PC-9 (cell line): Measurements from ENCODE around the gene KCNQ1OT1. TPM values are rescaled to one million over a fixed set of nuclear protein-coding genes. Genes with fewer than 3 reads are reported as not detected.

Source experiments
- BruUV-seq: library from RNA; stranded (reverse); fragments of 400-500 nt; replicated peaks from 2 replicates; lab custom pipeline; 2021; lab: Mats Ljungman, UMichigan
- CTCF ChIA-PET: fragments of 300-600 bp; sonication (Branson Sonifier 250); formaldehyde crosslinking; loops from one replicate; lab custom pipeline; 2022; ENCODE audit warnings: antibody characterized with exemption; lab: Charles Lee
- POLR2A ChIA-PET: fragments of 300-600 bp; sonication (Branson Sonifier 250); formaldehyde crosslinking; loops from one replicate; lab custom pipeline; 2022; ENCODE audit warnings: antibody characterized with exemption; ENCODE audit not compliant: unreplicated experiment; lab: Charles Lee
- DNase-seq, 2 experiments: peaks; one replicate each; pipeline versions ENCODE4 v3.0.0 to v3.0.0-alpha.2; 2015 to 2022; ENCODE audit warnings: mixed read lengths in 1 of 2
- H2AFZ ChIP-seq: fragments of 200-600 bp; sonication (generic); 2 replicates; pipeline ENCODE4 v1.8.1; 2017; ENCODE audit warnings: antibody characterized with exemption
- H3F3A ChIP-seq: fragments of 200-600 bp; sonication (generic); 2 replicates; pipeline ENCODE4 v1.8.1; 2017; ENCODE audit warnings: antibody characterized with exemption, mild to moderate bottlenecking, low read depth; ENCODE audit not compliant: insufficient read depth
- H3K27ac ChIP-seq: fragments of 200-600 bp; sonication (generic); 2 replicates; pipeline ENCODE4 v1.6.1; 2016; ENCODE audit warnings: mixed run types
- H3K27me3 ChIP-seq: fragments of 200-600 bp; sonication (generic); 2 replicates; pipeline ENCODE4 v1.6.1; 2016; ENCODE audit warnings: low read depth, mixed run types; ENCODE audit not compliant: insufficient read depth
- H3K36me3 ChIP-seq: fragments of 200-600 bp; sonication (generic); 2 replicates; pipeline ENCODE4 v1.6.1; 2016; ENCODE audit warnings: low read depth, mixed run types
- H3K4me1 ChIP-seq: fragments of 200-600 bp; sonication (generic); replicated peaks from 2 replicates; pipeline ENCODE4 v1.6.1; 2016; ENCODE audit warnings: mixed run types; ENCODE audit not compliant: insufficient read depth
- H3K4me2 ChIP-seq: fragments of 200-600 bp; sonication (generic); 2 replicates; pipeline ENCODE4 v1.6.1; 2017; ENCODE audit warnings: mixed run types
- H3K4me3 ChIP-seq: fragments of 200-600 bp; sonication (generic); 2 replicates; pipeline ENCODE4 v1.6.1; 2016; ENCODE audit warnings: mixed run types
- H3K79me2 ChIP-seq: fragments of 200-600 bp; sonication (generic); 2 replicates; pipeline ENCODE4 v1.6.1; 2017; ENCODE audit warnings: low read depth, mixed run types
- H3K9me2 ChIP-seq: fragments of 200-600 bp; sonication (generic); 2 replicates; pipeline ENCODE4 v1.8.1; 2017; ENCODE audit warnings: mild to moderate bottlenecking; ENCODE audit not compliant: insufficient read depth
- H3K9me3 ChIP-seq: fragments of 200-600 bp; sonication (generic); 2 replicates; pipeline ENCODE4 v1.8.1; 2016; ENCODE audit warnings: low read depth; ENCODE audit not compliant: insufficient read depth
- H4K20me1 ChIP-seq: fragments of 200-600 bp; sonication (generic); 2 replicates; pipeline ENCODE4 v1.8.1; 2017; ENCODE audit not compliant: insufficient read depth
- EZH2 ChIP-seq: fragments of 200-600 bp; sonication (generic); IDR thresholded peaks from 2 replicates; pipeline ENCODE4 v1.8.0; 2017; ENCODE audit warnings: antibody characterized with exemption, low read depth
- intact Hi-C: fragments of 100-400 bp; cut with micrococcal nuclease; formaldehyde crosslinking; loops from one replicate; pipeline ENCODE4 v1.10.0; 2022; ENCODE audit not compliant: unreplicated experiment
- total RNA-seq: library from RNA; stranded (reverse); gene quantifications from 2 replicates; pipeline ENCODE4 v1.2.3, GENCODE V29; 2021
- TF ChIP-seq, protein P1 (sequence below): fragments of 200-600 bp; sonication (generic); conservative IDR thresholded peaks from 2 replicates; pipeline ENCODE4 v1.6.1; 2017; ENCODE audit warnings: mixed run types, antibody characterized with exemption, mild to moderate bottlenecking, moderate library complexity

Gene KCNQ1OT1
- total RNA-seq, 1 experiment from 2014 or later, result 3.4 TPM

DNA sequence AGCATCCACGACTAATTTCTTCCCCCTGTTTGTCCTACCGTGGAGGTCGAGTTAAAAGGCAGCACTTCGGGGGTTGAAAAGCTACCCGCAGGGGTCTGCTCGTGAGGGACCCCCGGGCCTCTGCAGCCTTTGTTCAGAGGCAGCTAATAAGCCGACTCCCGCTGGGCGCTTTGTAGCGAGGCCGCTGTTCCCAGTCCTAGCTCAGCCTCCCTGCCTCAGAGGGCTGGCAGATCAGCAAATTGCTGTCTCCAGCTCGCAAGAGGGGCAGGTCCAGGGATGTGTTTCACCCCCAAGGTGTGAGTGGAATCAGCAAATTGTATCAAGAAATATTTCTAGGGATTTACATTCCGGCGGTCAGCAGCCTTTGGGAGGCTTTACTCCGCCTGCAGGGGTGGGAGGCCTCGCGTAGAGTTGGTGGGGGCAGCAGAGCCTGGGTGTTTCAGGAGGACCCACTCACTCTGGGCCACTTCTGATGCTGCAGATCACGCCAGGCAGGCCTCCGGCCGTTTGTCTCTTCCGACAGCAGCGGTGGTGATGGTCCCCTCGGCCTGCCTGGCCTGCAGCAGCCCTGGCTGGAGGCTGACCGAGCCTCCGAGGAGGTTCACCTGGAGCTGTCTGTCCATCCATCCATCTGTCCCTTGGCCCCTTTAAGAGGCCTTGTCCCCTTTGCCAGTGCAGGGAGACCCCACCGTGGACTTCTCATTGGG is 21.6 kb upstream of the KCNQ1OT1 start:
- H3K27ac ChIP-seq, result no peak overlapping the region
- DNase-seq, result no peak
- no peaks in the 10 kb centered on the region for H4K20me1 ChIP-seq
- CTCF ChIA-PET, result no interaction called here
- no peaks in the 10 kb centered on the region for H3K36me3 ChIP-seq
- no peak for TF ChIP-seq EZH2
- TF ChIP-seq, protein P1, sequence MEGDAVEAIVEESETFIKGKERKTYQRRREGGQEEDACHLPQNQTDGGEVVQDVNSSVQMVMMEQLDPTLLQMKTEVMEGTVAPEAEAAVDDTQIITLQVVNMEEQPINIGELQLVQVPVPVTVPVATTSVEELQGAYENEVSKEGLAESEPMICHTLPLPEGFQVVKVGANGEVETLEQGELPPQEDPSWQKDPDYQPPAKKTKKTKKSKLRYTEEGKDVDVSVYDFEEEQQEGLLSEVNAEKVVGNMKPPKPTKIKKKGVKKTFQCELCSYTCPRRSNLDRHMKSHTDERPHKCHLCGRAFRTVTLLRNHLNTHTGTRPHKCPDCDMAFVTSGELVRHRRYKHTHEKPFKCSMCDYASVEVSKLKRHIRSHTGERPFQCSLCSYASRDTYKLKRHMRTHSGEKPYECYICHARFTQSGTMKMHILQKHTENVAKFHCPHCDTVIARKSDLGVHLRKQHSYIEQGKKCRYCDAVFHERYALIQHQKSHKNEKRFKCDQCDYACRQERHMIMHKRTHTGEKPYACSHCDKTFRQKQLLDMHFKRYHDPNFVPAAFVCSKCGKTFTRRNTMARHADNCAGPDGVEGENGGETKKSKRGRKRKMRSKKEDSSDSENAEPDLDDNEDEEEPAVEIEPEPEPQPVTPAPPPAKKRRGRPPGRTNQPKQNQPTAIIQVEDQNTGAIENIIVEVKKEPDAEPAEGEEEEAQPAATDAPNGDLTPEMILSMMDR, result no peak
- H3K9me2 ChIP-seq, result no peaks in the 10 kb centered on the region
- H3K4me3 ChIP-seq, result no peak overlapping the region
- intact Hi-C loops, result no loop called here
- no peaks in the 10 kb centered on the region for H3K79me2 ChIP-seq
- no peak overlapping the region for H3K4me2 ChIP-seq
- POLR2A ChIA-PET, result no interaction called here
- no TSS peak for BruUV-seq
- no peaks in the 10 kb centered on the region for H3F3A ChIP-seq
- no peaks in the 10 kb centered on the region for H3K9me3 ChIP-seq
- H3K4me1 ChIP-seq, result no peaks in the 10 kb centered on the region
- no peak overlapping the region for H2AFZ ChIP-seq
- 0 out of 2 replicates have a peak, but pooled peaks cover 3% of the 10 kb centered on the region for H3K27me3 ChIP-seq

DNA sequence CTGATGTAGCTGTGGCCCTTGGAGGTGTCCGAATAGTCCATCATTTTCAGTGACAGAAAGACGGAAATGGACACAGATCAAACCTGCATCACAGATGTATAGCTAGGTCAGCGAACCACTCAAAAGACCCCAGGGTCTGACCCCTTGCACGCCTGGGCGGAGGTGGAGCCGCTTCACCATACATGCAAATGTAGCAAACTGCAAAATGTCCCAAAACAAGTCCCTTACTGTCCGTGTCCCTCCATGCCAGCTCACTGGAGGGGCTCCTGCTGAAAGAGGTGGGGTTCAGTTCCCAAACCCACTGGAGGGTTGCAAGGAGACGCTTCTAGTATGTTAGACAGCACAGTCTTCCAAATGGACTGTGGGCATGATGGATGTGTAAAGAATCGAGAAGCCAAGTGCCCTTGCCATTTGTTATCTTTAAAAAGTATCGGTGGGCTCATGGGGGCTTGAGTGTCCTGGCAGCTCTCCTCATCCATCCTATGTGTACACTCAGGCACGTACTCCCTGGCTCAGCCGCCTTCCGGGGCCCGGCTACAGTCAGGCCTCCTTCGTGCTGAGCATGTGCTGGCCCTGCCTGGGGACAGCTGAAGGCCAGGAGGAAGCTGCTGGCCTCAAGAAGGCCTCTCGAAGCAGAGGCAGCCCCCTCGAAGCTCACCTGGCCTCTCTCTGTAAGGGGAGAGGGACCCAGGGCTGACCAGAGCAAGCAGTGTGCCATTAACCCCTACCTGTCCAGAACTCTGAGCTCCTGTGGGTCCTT is 20.2 kb upstream of the KCNQ1OT1 start:
- Histone ChIP-seq H3K4me1 (no peaks in the 10 kb centered on the region), H3K36me3 (no peaks in the 10 kb centered on the region), H3K9me3 (no peaks in the 10 kb centered on the region), H4K20me1 (no peaks in the 10 kb centered on the region), H3K27ac (no peak overlapping the region), H2AFZ (no peak overlapping the region), H3K27me3 (0 out of 2 replicates have a peak, but pooled peaks cover 3% of the 10 kb centered on the region), H3K79me2 (no peaks in the 10 kb centered on the region), H3K4me2 (no peak overlapping the region), H3K9me2 (no peaks in the 10 kb centered on the region), H3K4me3 (no peak overlapping the region), H3F3A (no peaks in the 10 kb centered on the region)
- CTCF ChIA-PET, result no interaction called here
- no TSS peak for BruUV-seq
- no peak for DNase-seq
- POLR2A ChIA-PET, result no interaction called here
- TF ChIP-seq, protein P1, result no peak
- TF ChIP-seq EZH2, result no peak
- intact Hi-C loops, result no loop called here

DNA sequence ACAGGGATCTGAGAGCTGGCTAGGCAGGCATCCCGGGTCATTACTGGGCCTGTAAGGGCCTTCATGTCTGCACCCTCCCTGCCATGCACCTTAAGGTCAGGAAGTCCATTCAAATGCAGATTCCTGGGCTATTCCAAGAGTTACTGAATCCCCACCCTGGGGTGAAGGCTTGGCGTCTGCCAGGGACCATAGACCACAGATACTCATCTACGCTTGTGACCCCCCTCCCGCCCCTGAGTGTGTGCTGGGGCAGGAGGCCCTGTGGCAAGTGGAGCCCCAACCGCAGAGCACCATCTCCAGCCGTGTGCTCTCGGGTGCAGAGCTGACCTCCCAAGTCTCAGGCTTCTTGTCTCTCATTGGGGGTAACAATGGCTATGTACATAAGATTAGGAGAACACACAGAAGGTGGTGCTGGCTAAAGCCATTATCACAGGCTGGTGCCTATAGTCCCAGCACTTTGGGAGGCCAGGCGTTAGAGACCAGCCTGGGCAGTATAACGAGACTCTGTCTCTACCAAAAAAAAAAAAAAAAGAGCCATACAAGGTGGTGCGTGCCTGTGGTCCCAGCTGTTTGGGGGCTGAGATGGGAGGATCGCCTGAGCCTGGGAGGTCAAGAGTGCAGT is 19.1 kb upstream of the KCNQ1OT1 start:
- CTCF ChIA-PET, result no interaction called here
- BruUV-seq, result no TSS peak
- POLR2A ChIA-PET, result no interaction called here

More for the DNA sequence above, 19.1 kb upstream of the KCNQ1OT1 start:
- Histone ChIP-seq H3F3A (no peaks in the 10 kb centered on the region), H3K79me2 (no peaks in the 10 kb centered on the region), H3K36me3 (no peaks in the 10 kb centered on the region), H3K9me3 (no peaks in the 10 kb centered on the region), H2AFZ (no peak overlapping the region), H4K20me1 (no peaks in the 10 kb centered on the region), H3K27me3 (0 out of 2 replicates have a peak, but pooled peaks cover 3% of the 10 kb centered on the region), H3K4me3 (no peak overlapping the region), H3K4me2 (no peak overlapping the region), H3K27ac (no peak overlapping the region), H3K4me1 (no peaks in the 10 kb centered on the region), H3K9me2 (no peaks in the 10 kb centered on the region)
- no peak for TF ChIP-seq EZH2
- TF ChIP-seq, protein P1, result no peak
- DNase-seq, result no peak
- intact Hi-C loops, result no loop called here
